ENCODE results near the gene MCU. TPM values are rescaled to one million over a fixed set of nuclear protein-coding genes. Genes with fewer than 3 reads are reported as not detected.
"Not testable (repeated sequence)": the region's sequence is repeated elsewhere in the genome, so short reads cannot be mapped to it uniquely, and the experiment has no call there.

The MCU gene
- polyA plus RNA-seq, 1 donor (not counting 4 experiments of a cell fraction or from before 2014, with no cell fraction given), result 103 TPM

DNA sequence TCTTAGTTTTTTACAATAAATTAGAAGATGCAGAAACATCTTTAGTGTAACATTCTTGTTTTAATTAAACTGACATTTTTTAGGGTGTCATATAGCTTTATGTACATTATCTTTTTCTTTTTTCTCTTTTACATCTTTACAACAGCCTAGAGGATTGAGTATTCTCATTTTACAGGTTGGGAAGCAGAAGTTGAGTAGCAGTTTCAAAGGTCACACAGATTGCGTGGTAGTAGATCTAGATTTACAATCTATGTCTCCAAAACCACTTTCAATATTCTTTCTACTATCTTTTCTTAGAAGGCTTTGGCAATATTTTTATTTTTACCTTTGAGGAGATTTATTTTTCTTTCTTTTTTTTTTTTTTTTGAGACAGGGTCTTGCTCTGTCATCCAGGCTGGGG, 18.7 kb upstream of the MCU start:
- DNase-seq (ENCODE audit: low read depth, low spot score) (no peak), FAIRE-seq (no peak)
- dilution Hi-C loops (cut with MboI; ENCODE audit: extremely low pct_ligation_motif_present, low sequenced_read_pairs), result no loop called here
- Histone ChIP-seq H3K27ac (ENCODE audit: control insufficient read depth, insufficient read depth, low read length) (no peak overlapping the region), H3K4me2 (ENCODE audit: control insufficient read depth, extremely low read depth, insufficient read depth, low read depth, low read length) (no peak overlapping the region), H3K79me2 (ENCODE audit: control insufficient read depth, insufficient read depth, low read length) (no peaks in the 10 kb centered on the region), H3K9me1 (ENCODE audit: control insufficient read depth, extremely low read depth, insufficient read depth, low read length) (no peaks in the 10 kb centered on the region), H3K36me3 (ENCODE audit: control insufficient read depth in 2 of 2, extremely low read depth in 1 of 2, insufficient read depth in 2 of 2, low read length in 2 of 2) (no peaks in the 10 kb centered on the region), H3K4me3 (ENCODE audit: control insufficient read depth in 2 of 3, extremely low read depth in 1 of 3, insufficient read depth in 2 of 3, low read depth in 1 of 3, low read length in 3 of 3) (no peak overlapping the region), H2AFZ (ENCODE audit: control insufficient read depth, low read length) (no peak overlapping the region), H3K9me3 (ENCODE audit: control insufficient read depth, low read depth, low read length) (no peaks in the 10 kb centered on the region), H3K9ac (ENCODE audit: control insufficient read depth, extremely low read depth, insufficient read depth, low read length) (no peak overlapping the region), H3K27me3 (ENCODE audit: control insufficient read depth, extremely low read depth, insufficient read depth, low read length) (no peaks in the 10 kb centered on the region), H3K4me1 (ENCODE audit: control insufficient read depth, extremely low read depth, insufficient read depth, low read length) (peaks cover 18% of the 10 kb centered on the region), H4K20me1 (ENCODE audit: control insufficient read depth, extremely low read depth, insufficient read depth, low read length) (no peaks in the 10 kb centered on the region)
- TF ChIP-seq EZH2 (IDR thresholded peaks at IDR 0.05; ENCODE audit: low read length), result no peak
- TF ChIP-seq, protein P1, sequence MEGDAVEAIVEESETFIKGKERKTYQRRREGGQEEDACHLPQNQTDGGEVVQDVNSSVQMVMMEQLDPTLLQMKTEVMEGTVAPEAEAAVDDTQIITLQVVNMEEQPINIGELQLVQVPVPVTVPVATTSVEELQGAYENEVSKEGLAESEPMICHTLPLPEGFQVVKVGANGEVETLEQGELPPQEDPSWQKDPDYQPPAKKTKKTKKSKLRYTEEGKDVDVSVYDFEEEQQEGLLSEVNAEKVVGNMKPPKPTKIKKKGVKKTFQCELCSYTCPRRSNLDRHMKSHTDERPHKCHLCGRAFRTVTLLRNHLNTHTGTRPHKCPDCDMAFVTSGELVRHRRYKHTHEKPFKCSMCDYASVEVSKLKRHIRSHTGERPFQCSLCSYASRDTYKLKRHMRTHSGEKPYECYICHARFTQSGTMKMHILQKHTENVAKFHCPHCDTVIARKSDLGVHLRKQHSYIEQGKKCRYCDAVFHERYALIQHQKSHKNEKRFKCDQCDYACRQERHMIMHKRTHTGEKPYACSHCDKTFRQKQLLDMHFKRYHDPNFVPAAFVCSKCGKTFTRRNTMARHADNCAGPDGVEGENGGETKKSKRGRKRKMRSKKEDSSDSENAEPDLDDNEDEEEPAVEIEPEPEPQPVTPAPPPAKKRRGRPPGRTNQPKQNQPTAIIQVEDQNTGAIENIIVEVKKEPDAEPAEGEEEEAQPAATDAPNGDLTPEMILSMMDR (optimal IDR thresholded peaks at IDR 0.05 in 1 of 3, IDR thresholded peaks at IDR 0.05 in 1 of 3, conservative IDR thresholded peaks at IDR 0.05 in 1 of 3; ENCODE audit: extremely low read depth in 1 of 3, insufficient read depth in 2 of 3, low read length in 3 of 3), result no peak

DNA sequence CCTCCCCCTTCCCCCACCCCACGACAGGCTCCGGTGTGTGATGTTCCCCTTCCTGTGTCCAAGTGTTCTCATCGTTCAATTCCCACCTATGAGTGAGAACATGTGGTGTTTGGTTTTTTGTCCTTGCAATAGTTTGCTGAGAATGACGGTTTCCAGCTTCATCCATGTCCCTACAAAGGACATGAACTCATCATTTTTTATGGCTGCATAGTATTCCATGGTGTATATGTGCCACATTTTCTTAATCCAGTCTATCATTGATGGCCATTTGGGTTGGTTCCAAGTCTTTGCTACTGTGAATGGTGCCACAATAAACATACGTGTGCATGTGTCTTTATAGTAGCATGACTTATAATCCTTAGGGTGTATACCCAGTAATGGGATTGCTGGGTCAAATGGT, 17.8 kb upstream of the MCU start:
- dilution Hi-C loops (cut with MboI; ENCODE audit: extremely low pct_ligation_motif_present, low sequenced_read_pairs); H2AFZ ChIP-seq (ENCODE audit: control insufficient read depth, low read length): not testable (repeated sequence)

DNA sequence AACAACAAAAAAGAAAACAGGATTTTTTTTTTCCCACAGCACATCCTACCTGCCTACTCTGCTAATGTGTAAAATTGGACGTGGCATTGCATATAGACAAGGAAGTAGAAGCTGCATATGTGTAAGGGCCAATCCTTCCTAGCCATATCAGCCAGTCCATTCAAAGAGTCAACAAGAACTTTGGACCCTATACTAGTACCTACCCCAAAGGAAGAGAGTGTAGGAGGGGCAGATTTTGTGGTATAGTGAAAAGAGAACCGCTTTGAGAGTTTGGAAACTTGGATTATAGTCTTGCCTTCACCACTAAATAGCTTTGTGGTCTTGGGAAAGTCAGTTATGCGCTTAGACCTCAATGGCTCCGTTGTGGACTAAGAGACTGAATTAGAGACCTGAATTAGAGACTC, 12.1 kb upstream of the MCU start:
- dilution Hi-C loops (cut with MboI; ENCODE audit: extremely low pct_ligation_motif_present, low sequenced_read_pairs), result no loop called here
- no peak for FAIRE-seq

More for the DNA sequence above, 17.8 kb upstream of the MCU start:
- not testable (repeated sequence) for H3K36me3 ChIP-seq (ENCODE audit: control insufficient read depth in 2 of 2, extremely low read depth in 1 of 2, insufficient read depth in 2 of 2, low read length in 2 of 2); H3K9me3 ChIP-seq (ENCODE audit: control insufficient read depth, low read depth, low read length); H3K9me1 ChIP-seq (ENCODE audit: control insufficient read depth, extremely low read depth, insufficient read depth, low read length); H3K4me2 ChIP-seq (ENCODE audit: control insufficient read depth, extremely low read depth, insufficient read depth, low read depth, low read length); H4K20me1 ChIP-seq (ENCODE audit: control insufficient read depth, extremely low read depth, insufficient read depth, low read length); H3K9ac ChIP-seq (ENCODE audit: control insufficient read depth, extremely low read depth, insufficient read depth, low read length); DNase-seq (ENCODE audit: low read depth, low spot score); H3K27me3 ChIP-seq (ENCODE audit: control insufficient read depth, extremely low read depth, insufficient read depth, low read length); H3K79me2 ChIP-seq (ENCODE audit: control insufficient read depth, insufficient read depth, low read length); H3K27ac ChIP-seq (ENCODE audit: control insufficient read depth, insufficient read depth, low read length); H3K4me3 ChIP-seq (ENCODE audit: control insufficient read depth in 2 of 3, extremely low read depth in 1 of 3, insufficient read depth in 2 of 3, low read depth in 1 of 3, low read length in 3 of 3); FAIRE-seq
- H3K4me1 ChIP-seq (ENCODE audit: control insufficient read depth, extremely low read depth, insufficient read depth, low read length), result peaks cover 18% of the 10 kb centered on the region

More for the DNA sequence above, 12.1 kb upstream of the MCU start:
- no peak for TF ChIP-seq EZH2 (IDR thresholded peaks at IDR 0.05; ENCODE audit: low read length)
- TF ChIP-seq, protein P1 (optimal IDR thresholded peaks at IDR 0.05 in 1 of 3, IDR thresholded peaks at IDR 0.05 in 1 of 3, conservative IDR thresholded peaks at IDR 0.05 in 1 of 3; ENCODE audit: extremely low read depth in 1 of 3, insufficient read depth in 2 of 3, low read length in 3 of 3), result no peak
- Histone ChIP-seq H4K20me1 (ENCODE audit: control insufficient read depth, extremely low read depth, insufficient read depth, low read length) (no peaks in the 10 kb centered on the region), H3K36me3 (ENCODE audit: control insufficient read depth in 2 of 2, extremely low read depth in 1 of 2, insufficient read depth in 2 of 2, low read length in 2 of 2) (no peaks in the 10 kb centered on the region), H3K27ac (ENCODE audit: control insufficient read depth, insufficient read depth, low read length) (no peak overlapping the region), H3K79me2 (ENCODE audit: control insufficient read depth, insufficient read depth, low read length) (no peaks in the 10 kb centered on the region), H3K9me1 (ENCODE audit: control insufficient read depth, extremely low read depth, insufficient read depth, low read length) (no peaks in the 10 kb centered on the region), H3K9ac (ENCODE audit: control insufficient read depth, extremely low read depth, insufficient read depth, low read length) (no peak overlapping the region), H3K4me2 (ENCODE audit: control insufficient read depth, extremely low read depth, insufficient read depth, low read depth, low read length) (no peak overlapping the region), H3K4me3 (ENCODE audit: control insufficient read depth in 2 of 3, extremely low read depth in 1 of 3, insufficient read depth in 2 of 3, low read depth in 1 of 3, low read length in 3 of 3) (no peak overlapping the region), H2AFZ (ENCODE audit: control insufficient read depth, low read length) (no peak overlapping the region), H3K4me1 (ENCODE audit: control insufficient read depth, extremely low read depth, insufficient read depth, low read length) (peaks cover 21% of the 10 kb centered on the region), H3K9me3 (ENCODE audit: control insufficient read depth, low read depth, low read length) (no peaks in the 10 kb centered on the region), H3K27me3 (ENCODE audit: control insufficient read depth, extremely low read depth, insufficient read depth, low read length) (no peaks in the 10 kb centered on the region)
- DNase-seq (ENCODE audit: low read depth, low spot score), result no peak

Measured in keratinocyte (primary cell).